Mesenchymal stem cell (in vitro differentiated cells and primary cell): ENCODE measurements around the gene SH3BP5L.
A peak's percentile ranks its signal among the peaks of the same experiment; 100 is the strongest.

Experiments used
- DNase-seq: peaks from one replicate; pipeline ENCODE4 v3.0.0-alpha.2; 2013
- H2AFZ ChIP-seq: one replicate; pipeline ENCODE4 v1.6.1; 2013; ENCODE audit warnings: low read depth, mild to moderate bottlenecking, control low read depth, inconsistent platforms, low read length, moderate library complexity
- H2AK5ac ChIP-seq: 2 replicates; pipeline ENCODE4 v1.6.1; 2013; ENCODE audit warnings: low read length, moderate library complexity, mild to moderate bottlenecking, inconsistent platforms; ENCODE audit not compliant: severe bottlenecking
- H2BK120ac ChIP-seq: one replicate; pipeline ENCODE4 v1.6.1; 2013; ENCODE audit warnings: low read depth, mild to moderate bottlenecking, inconsistent platforms, low read length, moderate library complexity
- H2BK12ac ChIP-seq, 2 experiments: one replicate each; pipeline ENCODE4 v1.6.1; 2013; ENCODE audit warnings: inconsistent platforms in 2 of 2, low read length in 2 of 2, mild to moderate bottlenecking in 2 of 2, moderate library complexity in 2 of 2, control low read depth in 1 of 2
- H2BK15ac ChIP-seq: one replicate; pipeline ENCODE4 v1.6.1; 2013; ENCODE audit warnings: mild to moderate bottlenecking, low read depth, inconsistent platforms; ENCODE audit not compliant: poor library complexity, severe bottlenecking
- H2BK5ac ChIP-seq: 2 replicates; pipeline ENCODE4 v1.6.1; 2013; ENCODE audit warnings: low read depth, mild to moderate bottlenecking, low read length, control low read depth, inconsistent platforms; ENCODE audit not compliant: poor library complexity, severe bottlenecking
- H3K14ac ChIP-seq, 2 experiments: one replicate each; pipeline ENCODE4 v1.6.1; 2013; ENCODE audit warnings: inconsistent platforms in 2 of 2, low read length in 2 of 2, control low read depth in 1 of 2, mild to moderate bottlenecking in 1 of 2, moderate library complexity in 1 of 2
- H3K18ac ChIP-seq, 2 experiments: one replicate each; pipeline ENCODE4 v1.6.1; 2013; ENCODE audit warnings: inconsistent platforms in 2 of 2, low read length in 2 of 2, control low read depth in 1 of 2, low read depth in 1 of 2, mild to moderate bottlenecking in 1 of 2
- H3K23ac ChIP-seq, 2 experiments: one replicate each; pipeline ENCODE4 v1.6.1; 2013; ENCODE audit warnings: inconsistent platforms in 2 of 2, low read length in 2 of 2, mild to moderate bottlenecking in 2 of 2, moderate library complexity in 2 of 2, control low read depth in 1 of 2
- H3K27ac ChIP-seq: 2 replicates; pipeline ENCODE4 v1.5.1; 2013; ENCODE audit warnings: mild to moderate bottlenecking, moderate library complexity, low read length, control low read depth, inconsistent platforms; ENCODE audit not compliant: poor library complexity, severe bottlenecking
- H3K27me3 ChIP-seq, 2 experiments: 2 replicates each; pipeline versions ENCODE4 v1.6.1 to v1.7.0; 2013; ENCODE audit warnings: low read length in 2 of 2, mild to moderate bottlenecking in 2 of 2, moderate library complexity in 2 of 2, control low read depth in 1 of 2, inconsistent platforms in 1 of 2; ENCODE audit not compliant: control insufficient read depth in 1 of 2, insufficient read depth in 1 of 2
- H3K36me3 ChIP-seq, 2 experiments: 2 replicates each; pipeline versions ENCODE4 v1.6.1 to v1.7.0; 2013; ENCODE audit warnings: low read length in 2 of 2, control low read depth in 1 of 2, inconsistent platforms in 1 of 2, low read depth in 1 of 2, mild to moderate bottlenecking in 1 of 2; ENCODE audit not compliant: insufficient read depth in 2 of 2, control insufficient read depth in 1 of 2
- H3K4ac ChIP-seq, 2 experiments: one replicate each; pipeline ENCODE4 v1.6.1; 2013; ENCODE audit warnings: inconsistent platforms in 2 of 2, low read length in 2 of 2, mild to moderate bottlenecking in 2 of 2, moderate library complexity in 2 of 2, control low read depth in 1 of 2, low read depth in 1 of 2
- H3K4me1 ChIP-seq: 2 replicates; pipeline ENCODE4 v1.6.1; 2013; ENCODE audit warnings: low read depth, low read length, control low read depth; ENCODE audit not compliant: control insufficient read depth, insufficient read depth
- H3K4me2 ChIP-seq: 2 replicates; pipeline ENCODE4 v1.6.1; 2013; ENCODE audit warnings: low read length, mild to moderate bottlenecking, inconsistent platforms; ENCODE audit not compliant: poor library complexity, severe bottlenecking
- H3K4me3 ChIP-seq, 2 experiments: 2 replicates each; pipeline versions ENCODE4 v1.5.1 to v1.7.0; 2013; ENCODE audit warnings: low read length in 2 of 2, mild to moderate bottlenecking in 2 of 2, control low read depth in 1 of 2, low read depth in 1 of 2; ENCODE audit not compliant: insufficient read depth in 1 of 2
- H3K79me1 ChIP-seq: replicated peaks from 2 replicates; pipeline ENCODE4 v1.6.1; 2013; ENCODE audit warnings: mild to moderate bottlenecking, control low read depth, low read length, inconsistent platforms; ENCODE audit not compliant: poor library complexity, severe bottlenecking
- H3K9ac ChIP-seq: 2 replicates; pipeline ENCODE4 v1.7.0; 2013; ENCODE audit warnings: mild to moderate bottlenecking, low read length, moderate library complexity
- H3K9me3 ChIP-seq: 2 replicates; pipeline ENCODE4 v1.7.0; 2013; ENCODE audit warnings: mild to moderate bottlenecking, low read length; ENCODE audit not compliant: control insufficient read depth
- H4K8ac ChIP-seq: one replicate; pipeline ENCODE4 v1.6.1; 2013; ENCODE audit warnings: inconsistent platforms, mild to moderate bottlenecking, low read length, moderate library complexity
- H4K91ac ChIP-seq: one replicate; pipeline ENCODE4 v1.6.1; 2013; ENCODE audit warnings: mild to moderate bottlenecking, low read length, inconsistent platforms
- WGBS: methylation state at CpG from one replicate; pipeline ENCODE4 v1.1.7; 2013; ENCODE audit warnings: mixed read lengths; 5-methylcytosine and 5-hydroxymethylcytosine counted together

Gene SH3BP5L

DNA sequence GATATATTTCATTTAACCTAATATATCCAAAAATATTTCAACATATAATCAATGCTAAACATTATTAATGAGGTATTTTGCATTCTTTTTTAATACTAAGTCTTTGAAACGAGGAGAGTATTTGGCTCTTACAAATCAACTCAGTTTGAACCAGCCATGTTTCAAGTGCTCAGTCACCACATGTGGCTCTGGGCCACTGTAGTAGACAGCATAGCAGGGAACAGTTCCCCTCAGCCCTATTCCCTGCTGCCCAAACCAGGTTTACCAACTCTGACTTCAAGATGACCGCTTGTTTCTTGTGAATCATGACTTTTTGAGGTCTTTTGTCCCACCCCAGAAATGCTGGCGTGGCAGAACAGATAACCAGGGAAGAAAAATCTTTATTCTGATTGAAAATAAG is 18.0 kb upstream of the SH3BP5L start:
- Histone ChIP-seq H3K4ac (no peak overlapping the region), H3K27me3 (no peaks in the 10 kb centered on the region)
- WGBS = 95% methylated on average over 1 of the region's 3 CpGs

DNA sequence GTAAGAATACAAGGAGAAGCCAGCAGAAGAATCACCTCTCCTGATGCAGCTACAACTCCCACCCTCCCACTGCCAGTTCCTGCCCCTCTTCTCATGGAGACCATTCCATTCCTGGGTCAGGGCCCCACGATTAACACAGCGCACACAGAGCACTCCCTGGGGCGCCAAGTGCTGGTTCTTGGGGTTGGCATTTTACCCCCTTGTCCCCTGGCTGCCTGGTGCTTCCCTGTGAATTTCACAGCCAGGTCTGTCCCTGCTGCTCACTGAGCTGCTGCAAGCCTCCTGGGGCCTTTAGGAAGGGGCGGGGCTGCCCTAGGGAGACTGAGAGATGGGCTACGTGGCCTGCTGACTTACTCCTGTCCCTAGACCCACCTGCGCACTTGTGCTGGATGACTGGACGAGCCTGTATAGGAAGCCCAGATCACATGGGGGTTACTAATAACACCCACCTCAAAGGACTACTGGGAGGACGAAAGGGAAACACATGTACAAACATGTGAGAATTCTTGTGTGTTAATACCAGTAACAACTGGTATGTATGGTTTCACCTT is 17.1 kb upstream of the SH3BP5L start:
- no peak overlapping the region for H2AK5ac ChIP-seq
- peaks cover 9% of the 10 kb centered on the region for H3K4me1 ChIP-seq
- H4K8ac ChIP-seq = no peak overlapping the region
- H3K4me3 ChIP-seq = no peak overlapping the region
- peaks cover 33 to 36% of the 10 kb centered on the region in 2 experiments for H3K36me3 ChIP-seq
- no peak overlapping the region for H4K91ac ChIP-seq
- H2BK120ac ChIP-seq = no peak overlapping the region
- no peaks in the 10 kb centered on the region for H3K27me3 ChIP-seq
- no peak overlapping the region for H3K27ac ChIP-seq
- no peak overlapping the region for H2BK15ac ChIP-seq
- no peak overlapping the region for H3K14ac ChIP-seq
- H2AFZ ChIP-seq = no peak overlapping the region
- peak overlapping the region; percentile 88 for H3K9ac ChIP-seq
- peaks cover 38% of the 10 kb centered on the region for H3K79me1 ChIP-seq
- H3K4me2 ChIP-seq = no peak overlapping the region
- peak overlapping the region in 1 of 2 experiments; percentile 29 for H2BK12ac ChIP-seq
- H3K4ac ChIP-seq = no peak overlapping the region
- DNase-seq = no peak
- 92% methylated on average over 8 of the region's 8 CpGs for WGBS
- no peak overlapping the region for H3K23ac ChIP-seq
- no peak overlapping the region for H3K18ac ChIP-seq
- H3K9me3 ChIP-seq = no peaks in the 10 kb centered on the region
- H2BK5ac ChIP-seq = no peak overlapping the region

More for the DNA sequence above, 18.0 kb upstream of the SH3BP5L start:
- Histone ChIP-seq H3K9ac (peak overlapping the region; percentile 36), H4K91ac (no peak overlapping the region), H3K36me3 (peaks cover 41 to 45% of the 10 kb centered on the region in 2 experiments), H3K4me1 (peaks cover 9% of the 10 kb centered on the region), H3K23ac (no peak overlapping the region), H3K4me3 (no peak overlapping the region), H2BK15ac (no peak overlapping the region), H2AFZ (no peak overlapping the region), H3K4me2 (no peak overlapping the region), H2AK5ac (no peak overlapping the region), H3K27ac (no peak overlapping the region), H3K9me3 (no peaks in the 10 kb centered on the region), H4K8ac (no peak overlapping the region), H2BK120ac (no peak overlapping the region), H2BK12ac (no peak overlapping the region), H3K18ac (no peak overlapping the region), H2BK5ac (no peak overlapping the region), H3K79me1 (peaks cover 44% of the 10 kb centered on the region), H3K14ac (no peak overlapping the region)
- DNase-seq = no peak

DNA sequence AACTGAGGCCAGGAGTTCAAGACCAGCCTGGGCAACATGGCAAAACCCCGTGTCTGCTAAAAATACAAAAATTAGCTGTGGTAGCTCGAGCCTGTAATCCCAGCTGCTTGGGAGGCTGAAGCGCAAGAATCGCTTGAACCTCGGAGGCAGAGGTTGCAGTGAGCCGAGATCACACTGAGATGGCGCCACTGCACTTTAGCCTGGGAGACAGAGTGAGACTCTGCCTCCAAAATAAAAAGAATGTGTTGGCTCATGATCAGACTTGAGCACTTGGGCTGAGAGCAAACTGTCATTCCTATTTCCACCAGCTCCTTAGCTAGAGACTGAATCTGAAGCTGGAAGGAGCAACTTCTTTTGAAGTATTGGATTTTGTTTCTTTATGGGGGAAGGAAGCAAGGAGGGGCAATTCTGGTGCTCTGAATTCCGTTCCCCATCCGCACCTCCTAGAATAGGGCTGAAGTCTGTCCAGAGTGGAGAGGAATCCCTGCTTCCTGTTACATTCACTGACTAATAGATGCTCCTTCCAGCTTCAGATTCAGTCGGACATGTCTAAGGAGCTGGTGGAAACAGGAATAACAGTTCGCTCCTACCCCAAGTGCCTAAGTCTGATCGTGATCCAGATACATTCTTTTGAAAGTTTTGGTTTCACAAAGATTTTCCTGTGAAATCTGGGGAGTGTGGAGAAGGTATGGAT is 16.1 kb upstream of the SH3BP5L start:
- no peak overlapping the region for H3K14ac ChIP-seq
- H2BK5ac ChIP-seq = no peak overlapping the region
- no peak overlapping the region for H3K4ac ChIP-seq
- H2BK12ac ChIP-seq = no peak overlapping the region
- no peak overlapping the region for H2AFZ ChIP-seq
- H2AK5ac ChIP-seq = no peak overlapping the region
- H3K36me3 ChIP-seq = peaks cover 25 to 26% of the 10 kb centered on the region in 2 experiments
- H2BK15ac ChIP-seq = no peak overlapping the region
- no peaks in the 10 kb centered on the region for H3K9me3 ChIP-seq
- H3K9ac ChIP-seq = peak overlapping the region; percentile 88
- no peak overlapping the region for H3K18ac ChIP-seq
- no peak overlapping the region for H2BK120ac ChIP-seq
- peaks cover 29% of the 10 kb centered on the region for H3K79me1 ChIP-seq
- peak; percentile 64 for DNase-seq
- no peak overlapping the region for H4K91ac ChIP-seq
- H3K4me2 ChIP-seq = no peak overlapping the region
- H3K27me3 ChIP-seq = no peaks in the 10 kb centered on the region
- H4K8ac ChIP-seq = peak overlapping the region; percentile 61
- H3K27ac ChIP-seq = no peak overlapping the region
- 76% methylated on average over 12 of the region's 12 CpGs for WGBS
- H3K23ac ChIP-seq = no peak overlapping the region
- peaks cover 11% of the 10 kb centered on the region for H3K4me1 ChIP-seq
- peak overlapping the region in 1 of 2 experiments; percentile 57 for H3K4me3 ChIP-seq

DNA sequence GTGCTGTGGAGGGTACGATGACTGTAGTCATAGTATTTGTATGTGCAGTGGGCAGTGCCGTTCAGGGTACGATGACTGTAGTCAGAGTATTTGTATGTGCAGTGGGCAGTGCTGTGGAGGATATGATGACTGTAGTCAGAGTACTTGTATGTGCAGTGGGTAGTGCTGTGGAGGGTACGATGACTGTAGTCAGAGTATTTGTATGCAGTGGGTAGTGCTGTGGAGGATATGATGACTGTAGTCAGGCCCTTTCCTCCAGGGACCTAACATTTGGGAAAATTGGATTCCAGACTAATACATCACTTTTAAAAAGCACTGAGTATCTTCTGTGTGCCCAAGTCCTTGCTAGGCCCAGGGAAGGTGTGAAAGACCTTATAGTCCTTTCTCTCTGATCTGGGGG is 15.2 kb upstream of the SH3BP5L start:
- DNase-seq = no peak
- WGBS = 87% methylated on average over 4 of the region's 4 CpGs
- H2BK15ac ChIP-seq = no peak overlapping the region

More for the DNA sequence above, 15.2 kb upstream of the SH3BP5L start:
- no peak overlapping the region for H3K4me2 ChIP-seq
- H3K27ac ChIP-seq = no peak overlapping the region
- H3K27me3 ChIP-seq = no peaks in the 10 kb centered on the region
- peak overlapping the region in 1 of 2 experiments; percentile 60 for H3K4ac ChIP-seq
- H3K23ac ChIP-seq = no peak overlapping the region
- H4K8ac ChIP-seq = no peak overlapping the region
- no peak overlapping the region for H3K18ac ChIP-seq
- H3K36me3 ChIP-seq = peaks cover 16 to 20% of the 10 kb centered on the region in 2 experiments
- no peaks in the 10 kb centered on the region for H3K9me3 ChIP-seq
- no peak overlapping the region for H4K91ac ChIP-seq
- no peak overlapping the region for H2BK5ac ChIP-seq
- H3K4me1 ChIP-seq = peaks cover 11% of the 10 kb centered on the region
- peak overlapping the region; percentile 88 for H3K9ac ChIP-seq
- H2BK12ac ChIP-seq = no peak overlapping the region
- H2AK5ac ChIP-seq = no peak overlapping the region
- H2BK120ac ChIP-seq = no peak overlapping the region
- H2AFZ ChIP-seq = no peak overlapping the region
- H3K79me1 ChIP-seq = peaks cover 25% of the 10 kb centered on the region
- no peak overlapping the region for H3K14ac ChIP-seq
- H3K4me3 ChIP-seq = no peak overlapping the region
